Endothelial cell of umbilical vein (primary cell): Measurements from ENCODE around the gene PYY. TPM values are rescaled to one million over a fixed set of nuclear protein-coding genes. Genes with fewer than 3 reads are reported as not detected.

Experiments used
- BruUV-seq: library from RNA; stranded (reverse); fragments of 400-500 nt; replicated peaks from 2 replicates; lab custom pipeline; 2021; lab: Mats Ljungman, UMichigan
- CTCF ChIA-PET: fragments of 300-600, 350-600 bp; sonication (Branson Sonifier 250); formaldehyde crosslinking; loops from one replicate; lab custom pipeline; 2021; ENCODE audit warnings: antibody characterized with exemption, inconsistent platforms; lab: Charles Lee
- POLR2A ChIA-PET: fragments of 300-600, 350-600 bp; sonication (Branson Sonifier 250); formaldehyde crosslinking; loops from one replicate; lab custom pipeline; 2021; ENCODE audit warnings: antibody characterized with exemption, inconsistent platforms; lab: Charles Lee
- DNase-seq: peaks from one replicate; pipeline ENCODE4 v3.0.0-alpha.2; 2011; ENCODE audit warnings: low read depth, low spot score
- FAIRE-seq: peaks from 2 replicates; lab custom pipeline; 2011; peaks lifted over from hg19 to GRCh38; lab: Jason Lieb, UNC
- H2AFZ ChIP-seq: 2 replicates; pipeline ENCODE4 v1.6.0; 2012; ENCODE audit warnings: low read depth, low read length, control low read depth, inconsistent platforms
- H3K27ac ChIP-seq: 2 replicates; pipeline ENCODE4 v1.5.1; 2011; ENCODE audit warnings: low read depth, mild to moderate bottlenecking, control low read depth, low read length, moderate library complexity; ENCODE audit not compliant: insufficient read depth
- H3K27me3 ChIP-seq, 2 experiments: 2 replicates each; pipeline versions ENCODE4 v1.6.0 to v1.6.1; 2011; ENCODE audit warnings: low read length in 2 of 2, mixed read lengths in 1 of 2; ENCODE audit not compliant: control insufficient read depth in 2 of 2, insufficient read depth in 2 of 2
- H3K36me3 ChIP-seq, 2 experiments: 2 replicates in 1 of 2; 3 replicates in 1 of 2; pipeline ENCODE4 v1.5.1; 2011; ENCODE audit warnings: low read length in 2 of 2, mild to moderate bottlenecking in 1 of 2, moderate library complexity in 1 of 2; ENCODE audit not compliant: control insufficient read depth in 2 of 2, insufficient read depth in 2 of 2; ENCODE audit errors: extremely low read depth in 1 of 2
- H3K4me1 ChIP-seq: 3 replicates; pipeline ENCODE4 v1.5.1; 2011; ENCODE audit warnings: mild to moderate bottlenecking, low read length; ENCODE audit not compliant: control insufficient read depth, insufficient read depth; ENCODE audit errors: extremely low read depth
- H3K4me2 ChIP-seq: 2 replicates; pipeline ENCODE4 v1.6.1; 2011; ENCODE audit warnings: low read length, control low read depth, mixed read lengths; ENCODE audit not compliant: insufficient read depth
- H3K4me3 ChIP-seq, 3 experiments: fragments of 200-600 bp in 1 of 3; sonication (generic), shearing (Covaris generic) in 1 of 3; replicated peaks in 1 of 3; 2 replicates each; pipeline ENCODE4 v1.5.1; 2011 to 2016; ENCODE audit warnings: control low read depth in 3 of 3, low read length in 3 of 3, mild to moderate bottlenecking in 2 of 3, inconsistent platforms in 1 of 3, low read depth in 1 of 3, moderate library complexity in 1 of 3; ENCODE audit not compliant: insufficient read depth in 1 of 3
- H3K79me2 ChIP-seq: 2 replicates; pipeline ENCODE4 v1.6.0; 2012; ENCODE audit warnings: low read length, inconsistent platforms; ENCODE audit not compliant: control insufficient read depth, insufficient read depth
- H3K9ac ChIP-seq: replicated peaks from 2 replicates; pipeline ENCODE3; 2011; ENCODE audit warnings: low read length, control low read depth; ENCODE audit not compliant: insufficient read depth; ENCODE audit errors: extremely low read depth
- H3K9me1 ChIP-seq: replicated peaks from 3 replicates; pipeline ENCODE4 v1.6.0; 2011; ENCODE audit warnings: mild to moderate bottlenecking, low read length; ENCODE audit not compliant: control insufficient read depth, insufficient read depth; ENCODE audit errors: extremely low read depth
- H3K9me3 ChIP-seq: replicated peaks from 2 replicates; pipeline ENCODE4 v1.5.1; 2012; ENCODE audit warnings: low read length, inconsistent platforms; ENCODE audit not compliant: control insufficient read depth, insufficient read depth
- H4K20me1 ChIP-seq: replicated peaks from 2 replicates; pipeline ENCODE3; 2011; ENCODE audit warnings: mild to moderate bottlenecking, low read length; ENCODE audit not compliant: control insufficient read depth, insufficient read depth; ENCODE audit errors: extremely low read depth
- CTCF ChIP-seq, 2 donors: IDR thresholded peaks; 1 replicate in 1 of 2; 2 replicates in 1 of 2; pipeline ENCODE4 v1.5.1; 2011; ENCODE audit warnings: low read length in 2 of 2, mild to moderate bottlenecking in 2 of 2, moderate library complexity in 2 of 2, control low read depth in 1 of 2, inconsistent platforms in 1 of 2, low read depth in 1 of 2; ENCODE audit not compliant: insufficient read depth in 1 of 2; ENCODE audit errors: extremely low read depth in 1 of 2
- EZH2 ChIP-seq: IDR thresholded peaks from 2 replicates; pipeline ENCODE4 v1.6.1; 2012; ENCODE audit warnings: borderline replicate concordance, low read depth, mild to moderate bottlenecking, moderate library complexity, low read length, inconsistent platforms; ENCODE audit not compliant: severe bottlenecking
- FOS ChIP-seq: IDR thresholded peaks from 2 replicates; pipeline ENCODE4 v1.6.1; 2011; ENCODE audit warnings: mild to moderate bottlenecking, low read length, moderate library complexity, borderline replicate concordance; ENCODE audit not compliant: insufficient read depth
- GATA2 ChIP-seq: IDR thresholded peaks from 2 replicates; pipeline ENCODE4 v1.7.0; 2011; ENCODE audit warnings: low read depth, mild to moderate bottlenecking, moderate library complexity, mixed read lengths, low read length; ENCODE audit not compliant: insufficient read length, insufficient read depth
- JUN ChIP-seq: IDR thresholded peaks from 2 replicates; pipeline ENCODE4 v1.6.1; 2011; ENCODE audit warnings: borderline replicate concordance, low read depth; ENCODE audit not compliant: insufficient read length, insufficient read depth
- MAX ChIP-seq: IDR thresholded peaks from 2 replicates; pipeline ENCODE4 v1.6.1; 2011; ENCODE audit not compliant: insufficient read depth, insufficient read length
- MYC ChIP-seq: IDR thresholded peaks from one replicate; pipeline ENCODE4 v1.6.1; 2011; ENCODE audit warnings: mild to moderate bottlenecking, low read depth, low read length
- POLR2A ChIP-seq: IDR thresholded peaks from 2 replicates; pipeline ENCODE4 v1.6.1; 2012; ENCODE audit warnings: low read depth, mild to moderate bottlenecking, control low read depth, low read length
- POLR2AphosphoS5 ChIP-seq: IDR thresholded peaks from 2 replicates; pipeline ENCODE4 v1.6.1; 2012; ENCODE audit warnings: low read depth, mild to moderate bottlenecking, control low read depth, low read length, moderate library complexity; ENCODE audit not compliant: insufficient read depth
- dilution Hi-C: fragments of 300-500 bp; cut with MboI; formaldehyde crosslinking; loops from one replicate; pipeline ENCODE4 v1.15.0; 2019; ENCODE audit warnings: low sequenced_read_pairs; ENCODE audit not compliant: extremely low pct_ligation_motif_present
- intact Hi-C: fragments of 100-400 bp; cut with micrococcal nuclease; formaldehyde crosslinking; loops from one replicate; pipeline ENCODE4 v1.10.0; 2022
- polyA plus RNA-seq, 4 experiments: library from polyadenylated mRNA; depleted of rRNA in 3 of 4; stranded (reverse) in 3 of 4; unstranded in 1 of 4; fragments of >200 nt; gene quantifications; 2 replicates each; pipeline versions ENCODE4 v1.2.1 to v1.2.3, GENCODE V29; 2011 to 2012; ENCODE audit warnings: missing spikeins in 1 of 4
- total RNA-seq: library from RNA; stranded (reverse); gene quantifications from 2 replicates; pipeline ENCODE4 v1.2.3, GENCODE V29; 2021

The PYY gene
- total and polyA plus RNA-seq, 2 donors (not counting 3 experiments of a cell fraction or from before 2014, with no cell fraction given), result not detected

GRCh38 chr17:43938838-43939182 lies 14.9 kb downstream of the PYY start:
- H3K4me3 ChIP-seq, result no peak overlapping the region
- H3K27me3 ChIP-seq, result peaks cover 0 to 2% of the 10 kb centered on the region in 2 experiments
- POLR2A ChIA-PET, result no interaction called here
- no TSS peak for BruUV-seq
- dilution Hi-C loops, result no loop called here
- no peaks in the 10 kb centered on the region for H3K36me3 ChIP-seq
- intact Hi-C loops, result no loop called here
- H3K9me3 ChIP-seq, result no peaks in the 10 kb centered on the region
- H3K27ac ChIP-seq, result no peak overlapping the region
- H2AFZ ChIP-seq, result no peak overlapping the region
- no peaks in the 10 kb centered on the region for H4K20me1 ChIP-seq
- H3K4me1 ChIP-seq, result no peaks in the 10 kb centered on the region
- no peaks in the 10 kb centered on the region for H3K9me1 ChIP-seq
- no peak overlapping the region for H3K9ac ChIP-seq
- TF ChIP-seq JUN (no peak), EZH2 (no peak), GATA2 (no peak), POLR2A (no peak), FOS (no peak), POLR2AphosphoS5 (no peak), MAX (no peak), MYC (no peak), CTCF (IDR thresholded peaks at IDR 0.05; ENCODE audit: extremely low read depth in 1 of 2, insufficient read depth in 1 of 2, low read depth in 1 of 2, low read length in 2 of 2) (no peak)
- CTCF ChIA-PET, result interaction anchor here (1.3 to 1.7 kb wide), 2 partner anchors 29 to 55 kb away, joined by 6 to 9 read pairs; no protein-coding TSS in a partner anchor
- H3K4me2 ChIP-seq, result no peak overlapping the region
- DNase-seq, result no peak
- no peak for FAIRE-seq
- no peaks in the 10 kb centered on the region for H3K79me2 ChIP-seq
